IMR-90 (cell line): ENCODE results near the gene RNU6-8.

Experiments
- CEBPB ChIP-seq: IDR thresholded peaks from 2 replicates; pipeline ENCODE4 v1.6.1; 2012; ENCODE audit warnings: low read depth, low read length, improper control_type of control experiment
- CHD1 ChIP-seq: IDR thresholded peaks from 2 replicates; pipeline ENCODE4 v1.6.1; 2012; ENCODE audit warnings: low read depth, low read length, improper control_type of control experiment
- CTCF ChIP-seq: conservative IDR thresholded peaks from 2 replicates; pipeline ENCODE4 v1.5.1; 2012; ENCODE audit warnings: mild to moderate bottlenecking, low read depth, low read length, improper control_type of control experiment
- ELK1 ChIP-seq: fragments of 150-350 bp; IDR thresholded peaks from 2 replicates; pipeline ENCODE4 v1.6.1; 2016; ENCODE audit warnings: low read depth, mild to moderate bottlenecking, low read length, moderate library complexity, borderline replicate concordance
- MAFK ChIP-seq: IDR thresholded peaks from 2 replicates; pipeline ENCODE4 v1.6.1; 2012; ENCODE audit warnings: low read depth, low read length, improper control_type of control experiment
- NFE2L2 ChIP-seq: fragments of 150-350 bp; IDR thresholded peaks from 2 replicates; pipeline ENCODE4 v1.6.1; 2016; ENCODE audit warnings: low read depth, mild to moderate bottlenecking, low read length
- POLR2A ChIP-seq: IDR thresholded peaks from 2 replicates; pipeline ENCODE4 v1.6.1; 2012; ENCODE audit warnings: mild to moderate bottlenecking, low read depth, low read length
- RAD21 ChIP-seq: IDR thresholded peaks from 2 replicates; pipeline ENCODE4 v1.6.1; 2012; ENCODE audit warnings: low read length, improper control_type of control experiment
- RFX5 ChIP-seq: IDR thresholded peaks from 2 replicates; pipeline ENCODE4 v1.8.0; 2012; ENCODE audit warnings: low read depth, mild to moderate bottlenecking, low read length, moderate library complexity
- SMC3 ChIP-seq: fragments of 150-350 bp; IDR thresholded peaks from 2 replicates; pipeline ENCODE4 v1.6.1; 2016; ENCODE audit warnings: low read depth, mild to moderate bottlenecking, antibody characterized with exemption, low read length, moderate library complexity
- USF2 ChIP-seq: fragments of 150-350 bp; IDR thresholded peaks from 2 replicates; pipeline ENCODE4 v1.6.1; 2017; ENCODE audit warnings: mild to moderate bottlenecking, antibody characterized with exemption, low read length, low read depth

GRCh38 chr14:32201193-32201815, 1.8 kb downstream of the RNU6-8 start:
- no peak for TF ChIP-seq CTCF
- no peak for TF ChIP-seq ELK1
- TF ChIP-seq RFX5: no peak
- TF ChIP-seq POLR2A: no peak
- no peak for TF ChIP-seq CEBPB
- no peak for TF ChIP-seq RAD21
- TF ChIP-seq MAFK: no peak
- no peak for TF ChIP-seq CHD1
- TF ChIP-seq NFE2L2: no peak
- no peak for TF ChIP-seq USF2
- TF ChIP-seq SMC3: no peak
